Mammary epithelial cell (primary cell): ENCODE data around the gene DRC1.

Experiments used
- CTCF ChIP-seq, 2 donors: IDR thresholded peaks in 1 of 2; conservative IDR thresholded peaks in 1 of 2; 2 replicates each; pipeline ENCODE4 v1.5.1; 2011 to 2012; ENCODE audit warnings: inconsistent platforms in 2 of 2, low read length in 2 of 2, mild to moderate bottlenecking in 2 of 2, control low read depth in 1 of 2, low read depth in 1 of 2; ENCODE audit not compliant: insufficient read depth in 1 of 2; ENCODE audit errors: extremely low read depth in 1 of 2
- EZH2 ChIP-seq: IDR thresholded peaks from 2 replicates; pipeline ENCODE4 v1.6.1; 2012; ENCODE audit warnings: low read length, inconsistent platforms, borderline replicate concordance

- TF ChIP-seq CTCF (conservative IDR thresholded peaks at IDR 0.05 in 1 of 2, IDR thresholded peaks at IDR 0.05 in 1 of 2; ENCODE audit: extremely low read depth in 1 of 2, insufficient read depth in 1 of 2, low read depth in 1 of 2, low read length in 2 of 2) (no peak), EZH2 (no peak)
These were observed 72.1 kb downstream of the DRC1 start for GRCh38 chr2:26473796-26474195.
